IPS DF 4.7 (cell line): ENCODE results near the gene IL15RA.
A peak's percentile ranks its signal among the peaks of the same experiment; 100 is the strongest.
"Not testable (repeated sequence)": the region's sequence is repeated elsewhere in the genome, so short reads cannot be mapped to it uniquely, and the experiment has no call there.

Source experiments
- DNase-seq: peaks from one replicate; pipeline ENCODE4 v3.0.0-alpha.2; 2013; ENCODE audit warnings: low spot score; ENCODE audit errors: extremely low read depth

Gene IL15RA

DNA sequence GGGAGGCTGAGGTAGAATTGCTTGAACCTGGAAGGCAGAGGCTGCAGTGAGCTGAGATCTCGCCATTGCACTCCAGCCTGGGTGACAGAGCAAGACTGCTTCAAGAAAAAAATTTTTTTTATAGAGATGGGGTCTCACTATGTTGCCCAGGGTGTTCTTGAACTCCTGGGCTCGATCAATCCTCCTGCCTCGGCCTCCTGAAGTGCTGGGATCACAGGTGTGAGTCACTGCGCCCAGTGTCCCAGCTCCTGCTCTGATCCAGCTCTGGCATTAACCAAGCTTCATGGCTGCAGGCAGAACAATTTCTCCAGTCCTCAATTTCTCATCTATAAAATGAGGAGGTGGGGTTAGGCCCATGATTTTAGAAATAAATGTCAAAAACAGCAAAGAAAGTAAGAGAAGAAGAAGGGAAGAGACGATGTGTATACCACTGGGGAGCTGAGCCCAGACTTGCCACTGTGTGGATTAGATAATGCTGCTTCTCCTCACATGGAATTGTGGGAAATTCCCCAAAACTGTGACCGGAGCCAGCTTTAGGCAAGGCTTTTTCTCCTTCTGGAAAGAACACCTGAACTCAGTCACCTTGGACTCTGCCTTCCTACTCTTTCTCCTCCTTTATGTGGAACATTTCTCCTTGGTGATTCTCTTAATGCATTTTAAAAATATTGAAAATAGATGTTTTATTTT is 25.5 kb downstream of the IL15RA start:
- no peak for DNase-seq

DNA sequence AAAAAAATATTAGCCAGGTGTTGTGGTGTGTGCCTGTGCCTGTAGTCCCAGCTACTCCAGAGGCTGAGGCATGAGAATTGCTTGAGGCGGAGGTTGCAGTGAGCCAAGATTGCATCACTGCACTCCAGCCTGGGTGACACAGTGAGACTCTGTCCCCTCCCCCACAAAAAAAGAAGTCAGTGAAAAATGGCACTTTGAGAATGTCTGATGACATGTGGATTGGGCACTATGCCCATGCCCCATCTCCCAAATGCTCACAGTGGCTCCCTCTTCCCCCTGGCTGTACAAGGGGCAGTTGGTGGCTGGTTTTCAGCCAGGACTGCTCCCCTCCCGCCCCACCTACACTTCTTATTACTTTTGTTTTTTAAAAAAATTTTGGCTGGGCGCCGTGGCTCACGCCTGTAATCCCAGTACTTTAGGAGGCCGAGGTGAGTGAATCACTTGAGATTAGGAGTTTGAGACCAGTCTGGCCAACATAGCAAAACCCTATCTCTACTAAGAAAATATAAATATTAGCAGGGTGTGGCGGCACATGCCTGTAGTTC is 26.1 kb downstream of the IL15RA start:
- DNase-seq = no peak

DNA sequence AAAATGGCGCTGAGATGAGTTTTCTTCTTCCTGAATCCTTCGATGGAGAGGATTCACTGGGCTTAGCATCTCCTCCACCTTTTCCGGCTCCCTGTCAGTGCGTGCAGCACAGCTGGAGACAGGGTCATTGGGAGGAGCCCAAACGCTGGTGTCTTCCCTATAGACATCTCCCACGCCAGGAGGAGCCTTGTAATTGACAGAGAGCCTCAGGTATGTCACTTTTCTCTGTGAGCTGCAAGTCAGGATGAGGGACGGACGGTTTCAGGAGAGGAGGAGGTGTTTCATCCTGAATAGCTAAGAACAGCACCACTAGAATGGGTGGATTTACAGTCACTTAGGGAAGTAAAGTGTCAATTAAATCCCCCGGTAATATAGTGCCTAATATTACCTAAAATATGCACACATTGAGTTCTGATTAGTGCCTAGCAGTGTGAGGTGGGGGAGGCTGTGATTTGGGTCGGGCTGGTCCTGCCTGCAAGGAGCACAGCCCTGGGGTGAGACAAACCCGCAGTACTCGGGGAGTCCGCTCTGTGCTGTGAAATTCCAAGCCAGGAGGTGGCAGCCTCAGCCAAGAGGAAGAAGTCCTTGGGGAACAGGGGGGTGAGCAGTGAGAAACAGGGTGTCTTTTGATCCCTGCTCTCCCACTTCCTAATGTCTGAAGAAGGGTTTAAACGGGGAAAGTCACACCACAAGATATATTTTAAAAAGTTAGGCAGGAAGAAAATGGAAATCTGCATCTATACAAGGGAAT is 28.2 kb downstream of the IL15RA start:
- DNase-seq = peak; percentile 33

DNA sequence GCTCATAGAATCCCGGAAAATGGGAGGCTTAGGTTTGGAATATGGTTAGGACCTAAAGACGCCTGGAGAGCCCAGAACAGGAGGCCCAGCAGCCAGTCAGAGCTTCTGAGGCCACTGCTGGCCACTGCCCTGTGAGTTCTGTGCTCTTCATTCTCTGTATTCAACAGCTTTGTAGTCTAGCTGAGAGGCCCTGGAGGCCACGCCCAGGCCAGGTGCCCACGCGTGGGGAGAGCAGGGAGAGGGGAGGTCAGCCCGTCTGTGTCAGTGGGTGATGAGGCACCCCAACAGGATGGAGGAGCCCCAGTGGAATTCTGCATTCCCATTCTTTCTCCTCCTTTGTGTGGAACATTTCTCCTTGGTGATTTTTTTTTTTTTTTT is 29.1 kb downstream of the IL15RA start:
- no peak for DNase-seq

DNA sequence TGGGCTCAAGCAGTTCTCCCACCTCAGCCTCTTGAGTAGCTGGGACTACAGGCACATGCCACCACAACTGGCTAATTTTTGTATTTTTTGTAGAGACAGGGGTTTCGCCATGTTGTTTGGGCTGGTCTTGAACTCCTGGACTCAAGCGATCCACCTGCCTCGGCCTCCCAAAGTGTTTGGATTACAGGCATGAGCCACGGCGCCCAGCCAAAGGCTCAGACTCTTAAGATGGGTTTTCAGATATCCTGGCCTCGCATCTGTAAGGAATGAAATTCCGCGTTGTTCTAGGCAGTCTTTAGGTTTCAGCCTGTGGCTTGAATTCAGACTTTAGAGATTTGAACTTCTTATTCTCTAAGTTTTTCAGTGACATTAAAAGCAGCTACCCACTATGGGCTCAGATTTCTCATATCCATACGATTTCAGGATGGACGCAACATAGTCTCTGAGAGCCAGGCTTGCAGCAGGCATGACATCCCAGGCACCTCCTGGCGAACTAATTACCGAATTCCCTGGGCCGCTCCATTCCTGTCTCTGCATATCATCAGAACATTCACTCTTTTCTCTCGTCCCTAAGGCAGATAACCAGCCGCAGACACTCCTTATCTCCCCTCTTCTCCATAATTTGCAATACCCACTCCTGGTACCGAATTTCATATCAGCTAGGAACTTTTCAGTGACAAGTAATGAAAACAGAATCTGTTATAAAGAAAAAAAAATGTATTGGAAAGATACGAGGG is 29.7 kb downstream of the IL15RA start:
- no peak for DNase-seq

DNA sequence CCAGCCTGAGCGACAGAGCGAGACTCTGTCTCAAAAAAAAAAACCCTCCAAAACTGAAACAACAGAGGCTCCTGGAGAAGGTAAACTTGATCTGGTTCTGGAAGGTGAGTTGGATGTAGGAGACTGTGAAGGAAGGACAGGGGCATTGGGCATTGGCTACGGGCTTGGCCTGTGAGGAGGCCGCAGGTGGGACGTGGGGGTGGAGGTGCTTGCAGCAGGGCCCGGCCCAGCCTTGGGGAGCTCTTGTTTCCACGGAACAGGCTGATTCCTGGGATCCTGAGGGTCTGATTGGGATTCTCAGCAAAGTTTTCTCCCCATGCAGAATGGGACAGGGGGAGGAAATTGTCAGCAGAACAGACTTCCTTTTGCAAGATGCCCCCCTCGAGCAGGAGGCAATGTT is 30.6 kb downstream of the IL15RA start:
- DNase-seq = no peak

DNA sequence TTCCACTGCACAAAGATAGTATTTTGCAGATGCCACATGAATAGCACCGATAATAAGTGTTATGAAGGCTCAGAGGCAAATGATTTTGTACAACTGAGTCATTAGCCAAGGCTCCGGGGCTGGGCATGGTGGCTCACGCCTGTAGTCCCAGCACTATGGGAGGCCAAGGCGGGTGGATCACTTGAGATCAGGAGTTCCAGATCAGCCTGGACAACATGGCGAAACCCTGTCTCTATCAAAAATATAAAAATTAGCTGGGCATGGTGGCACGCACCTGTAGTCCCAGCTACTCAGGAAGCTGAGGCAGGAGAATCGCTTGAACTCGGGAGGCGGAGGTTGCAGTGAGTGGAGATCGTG is 30.9 kb downstream of the IL15RA start:
- not testable (repeated sequence) for DNase-seq

DNA sequence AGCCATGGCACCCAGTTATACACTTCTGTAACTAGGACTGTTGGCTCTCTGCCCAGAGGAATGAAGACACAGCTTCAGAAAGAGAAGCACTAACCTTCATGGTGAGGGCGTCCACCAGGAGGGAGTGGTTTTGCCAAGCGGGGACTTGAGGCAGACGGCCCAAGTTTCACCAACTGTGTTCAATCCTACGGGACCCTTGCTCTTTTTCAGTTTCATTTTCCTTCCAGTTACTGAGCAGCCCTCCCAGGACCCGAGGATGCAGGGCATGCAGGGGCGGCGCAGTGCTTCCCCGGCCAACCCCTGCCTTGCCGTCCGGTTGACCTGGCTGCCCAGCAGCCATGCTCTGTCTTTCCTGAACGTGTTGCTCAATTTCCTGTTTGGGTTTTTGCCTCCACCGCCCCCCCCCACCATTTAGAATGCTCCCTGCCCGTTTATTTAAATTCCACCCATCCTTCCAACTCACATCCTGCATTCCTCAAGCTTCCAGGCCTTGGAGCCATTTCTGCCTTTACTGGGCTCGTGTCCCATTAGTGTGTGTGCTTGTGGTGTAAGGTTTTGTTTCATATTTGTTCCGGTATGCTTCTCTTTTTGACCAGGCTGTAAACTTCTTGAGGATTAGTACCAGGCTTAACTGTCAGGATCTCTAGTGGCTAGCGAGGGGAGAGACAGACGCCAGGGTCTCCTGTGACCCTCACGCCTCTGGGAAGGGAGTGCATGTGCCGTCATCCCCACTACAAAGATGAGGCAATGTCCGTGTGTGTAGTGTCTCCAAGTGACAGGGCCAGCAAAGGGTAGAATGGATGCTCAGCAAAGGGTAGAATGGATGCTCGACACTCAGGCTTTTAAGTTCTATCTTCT is 31.6 kb downstream of the IL15RA start:
- DNase-seq = no peak

DNA sequence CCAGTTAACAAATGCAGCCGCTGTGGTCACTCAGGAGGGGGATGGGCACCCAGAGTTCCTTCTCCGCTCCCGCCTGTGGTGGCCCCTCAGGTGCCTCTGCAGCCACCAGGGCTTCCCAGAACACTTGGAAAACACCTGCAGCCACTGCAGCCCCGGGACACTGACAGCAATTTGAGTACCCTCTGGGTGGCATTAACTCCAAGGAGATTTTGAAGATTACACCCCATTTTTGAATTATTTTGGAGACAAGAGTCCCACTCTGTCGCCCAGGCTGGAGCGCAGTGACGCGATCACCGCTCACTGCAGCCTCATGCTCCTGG is 32.2 kb downstream of the IL15RA start:
- no peak for DNase-seq

DNA sequence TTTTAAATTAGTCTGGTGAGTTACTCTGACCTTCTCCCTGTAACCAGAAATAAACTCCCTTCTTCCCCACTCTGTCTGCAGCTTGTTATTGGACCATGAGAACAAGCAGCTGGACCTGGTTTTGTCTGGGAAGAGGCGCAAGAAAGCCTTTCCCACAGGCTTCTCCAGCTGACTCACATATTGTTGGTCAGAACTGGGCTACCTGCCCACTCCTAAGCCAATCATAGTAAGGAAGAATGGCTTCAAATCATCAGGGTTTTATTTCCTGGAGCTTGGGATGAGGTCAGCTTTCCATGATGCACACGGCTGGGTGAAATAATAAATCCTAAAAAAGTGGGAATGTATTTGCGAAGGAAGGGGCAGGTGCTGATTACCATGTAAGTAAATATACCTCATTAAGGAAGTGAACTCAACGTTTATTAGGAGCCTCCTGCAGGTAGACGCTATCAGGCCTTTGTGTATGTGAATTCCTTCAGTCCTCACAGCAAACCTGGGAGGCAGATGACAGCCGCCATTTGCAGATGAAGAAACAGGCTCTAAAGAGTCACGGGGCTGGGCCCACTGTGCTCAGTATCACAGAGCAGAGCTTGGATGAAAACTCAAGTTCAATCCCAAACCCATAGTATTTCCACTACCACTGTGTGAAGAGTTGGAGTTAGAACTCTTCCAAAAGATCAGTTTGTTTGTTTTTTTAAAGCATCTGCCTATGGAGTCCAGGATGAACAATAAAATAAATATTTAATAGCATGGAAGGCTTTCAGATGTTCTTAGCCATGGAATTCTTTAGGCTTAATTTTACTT is 32.8 kb downstream of the IL15RA start:
- DNase-seq = no peak

DNA sequence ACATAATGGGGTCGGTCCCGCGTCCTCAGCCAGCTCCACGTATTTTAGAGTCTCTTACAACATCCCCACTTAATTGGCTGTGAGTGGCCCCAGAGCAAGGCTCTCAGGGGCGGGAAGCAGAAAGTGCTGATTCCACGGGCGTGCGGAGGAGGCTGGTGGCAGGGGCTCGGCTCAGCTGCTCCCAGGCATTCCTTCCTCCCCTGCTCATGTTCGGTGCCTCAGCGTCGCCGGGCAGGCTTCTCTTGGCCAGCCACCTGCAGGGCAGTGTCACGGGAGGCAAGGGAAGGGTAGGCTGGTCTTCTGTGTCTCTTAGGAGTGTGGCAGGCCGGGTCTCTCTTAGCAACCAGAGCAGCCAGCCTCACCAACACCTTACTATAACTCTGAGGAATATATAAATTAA is 33.8 kb downstream of the IL15RA start:
- DNase-seq = no peak

DNA sequence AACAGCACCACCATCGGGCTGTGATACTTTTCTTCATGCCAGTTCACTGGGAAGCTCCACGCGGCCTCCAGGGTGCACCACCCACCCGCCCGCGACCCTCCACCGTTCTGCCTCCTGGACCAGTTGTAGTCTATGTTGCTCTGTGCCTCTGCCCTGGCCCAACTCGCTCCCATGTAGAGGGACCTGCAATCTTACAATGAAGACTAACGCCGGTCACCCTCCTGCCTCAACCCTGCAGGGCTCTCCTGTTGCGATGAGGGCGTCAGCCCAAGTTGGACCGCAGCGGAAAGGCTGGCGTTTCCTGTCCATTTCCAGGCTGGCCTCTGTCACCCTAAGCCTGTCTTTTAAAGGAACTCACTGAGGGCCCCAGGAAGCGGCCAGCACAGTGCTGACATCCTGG is 34.9 kb downstream of the IL15RA start:
- no peak for DNase-seq

DNA sequence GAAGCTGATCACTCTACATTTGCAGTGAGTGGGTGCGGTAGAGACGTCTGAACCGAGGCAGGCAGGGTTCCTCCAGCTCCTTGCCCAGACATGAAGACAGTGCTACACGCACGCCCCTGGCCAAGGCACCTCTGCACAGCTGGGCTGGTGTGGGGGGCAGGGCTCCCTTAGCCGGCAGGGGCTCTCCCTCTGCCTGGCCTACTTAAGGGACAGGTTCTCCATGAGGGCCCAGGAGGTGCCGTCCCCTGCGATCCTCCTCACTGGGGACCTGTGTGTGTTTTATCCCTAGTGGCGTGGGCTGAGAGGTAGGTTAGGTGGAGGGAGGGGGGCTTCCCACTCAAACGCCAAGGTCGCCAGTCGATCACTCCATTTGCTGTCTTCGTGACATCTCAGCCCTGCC is 35.3 kb downstream of the IL15RA start:
- DNase-seq = no peak

DNA sequence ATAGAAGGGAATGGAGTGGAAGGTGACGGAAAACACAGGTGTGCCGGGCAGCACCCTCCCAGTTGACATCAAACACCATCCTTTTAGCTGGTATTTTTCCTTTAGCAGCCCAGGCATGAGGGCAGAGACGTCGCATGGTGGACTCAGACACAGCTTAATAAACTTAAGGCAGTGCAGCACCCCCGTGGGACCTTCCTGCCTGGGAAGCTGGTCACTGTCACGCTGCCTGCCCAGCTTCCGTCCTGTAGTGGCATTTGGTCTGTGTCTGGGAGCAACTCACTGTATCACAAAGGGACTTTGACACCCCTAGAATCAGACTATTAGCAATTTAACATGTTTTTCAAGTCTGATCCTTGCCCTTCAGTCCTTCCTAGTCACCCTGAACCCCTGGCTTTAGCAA is 35.8 kb downstream of the IL15RA start:
- no peak for DNase-seq

DNA sequence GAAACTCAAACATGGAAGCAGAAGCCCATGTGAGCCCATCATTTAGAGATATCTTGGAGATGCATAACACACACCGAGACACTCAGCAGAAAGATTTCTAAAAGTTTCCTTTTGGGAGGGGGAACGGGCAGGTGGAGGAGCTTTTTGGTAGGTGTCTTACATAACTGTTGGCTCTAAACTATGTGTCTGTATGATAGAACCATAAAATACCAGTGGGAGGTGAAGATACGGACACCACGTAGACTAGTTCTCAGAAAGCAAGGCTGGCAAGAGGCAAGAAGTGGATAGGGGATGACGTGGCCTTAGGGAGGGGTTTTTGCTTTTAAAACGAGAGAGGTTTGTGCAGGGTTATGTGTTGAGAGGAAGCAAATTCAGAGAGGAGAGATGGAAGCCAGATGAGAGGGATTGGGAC is 36.5 kb downstream of the IL15RA start:
- no peak for DNase-seq

DNA sequence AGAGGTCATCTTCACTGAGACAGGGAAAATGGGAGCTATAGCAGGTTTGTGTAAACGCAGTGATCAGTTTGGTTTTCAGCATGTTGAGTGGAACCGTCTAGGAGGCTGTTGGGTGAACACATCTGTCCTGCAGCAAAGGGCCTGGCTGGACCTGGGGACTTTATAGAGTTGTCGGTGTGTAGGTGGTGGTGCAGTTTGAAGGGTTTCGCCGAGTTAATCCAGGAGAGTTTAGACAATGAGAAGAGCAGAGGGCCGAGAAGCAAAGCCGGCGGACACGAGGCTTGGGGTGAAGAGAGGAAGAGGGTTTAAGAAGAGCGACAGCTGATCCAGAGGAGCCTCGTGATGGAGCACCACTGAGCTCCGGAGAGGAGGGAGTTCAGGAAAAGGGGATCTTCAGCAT is 39.1 kb downstream of the IL15RA start:
- DNase-seq = no peak

DNA sequence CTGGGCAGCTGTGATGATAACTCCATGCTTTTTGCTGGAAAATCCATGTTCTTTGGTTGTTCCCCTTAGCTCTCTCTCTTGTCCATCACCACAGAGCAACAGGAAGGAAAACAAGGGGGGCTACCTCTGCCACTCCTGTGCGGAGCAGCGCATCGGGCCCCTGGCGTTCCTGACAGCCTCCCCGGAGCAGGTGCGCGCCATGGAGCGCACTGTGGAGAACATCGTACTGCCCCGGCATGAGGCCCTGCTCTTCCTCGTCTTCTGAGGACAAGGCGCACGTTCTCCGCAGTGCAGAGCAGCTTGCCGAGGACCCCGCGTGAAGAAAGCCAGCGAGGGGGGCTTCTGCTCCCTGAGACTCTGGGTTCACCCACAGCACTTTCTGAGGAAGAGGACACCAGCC is 40.3 kb downstream of the IL15RA start:
- no peak for DNase-seq

DNA sequence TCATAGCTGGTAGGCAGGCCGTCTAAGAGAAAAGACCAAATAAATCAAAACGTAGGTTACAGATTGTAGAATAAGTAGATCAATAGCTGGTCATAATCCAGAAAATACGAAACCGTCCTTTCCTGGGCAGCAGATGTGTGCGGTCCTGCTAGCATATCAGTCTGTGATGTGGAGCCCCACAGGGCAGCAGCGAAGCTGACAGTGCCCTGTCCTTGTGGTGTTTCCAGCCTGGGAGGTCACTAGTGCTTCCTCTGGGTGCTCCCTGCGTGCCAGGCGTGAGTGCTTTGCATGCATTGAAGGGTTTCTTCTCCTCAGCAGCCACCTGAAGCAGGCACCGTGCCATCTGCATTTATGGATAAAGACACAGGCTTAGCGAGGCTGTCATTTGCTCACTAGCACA is 41.7 kb downstream of the IL15RA start:
- DNase-seq = no peak

DNA sequence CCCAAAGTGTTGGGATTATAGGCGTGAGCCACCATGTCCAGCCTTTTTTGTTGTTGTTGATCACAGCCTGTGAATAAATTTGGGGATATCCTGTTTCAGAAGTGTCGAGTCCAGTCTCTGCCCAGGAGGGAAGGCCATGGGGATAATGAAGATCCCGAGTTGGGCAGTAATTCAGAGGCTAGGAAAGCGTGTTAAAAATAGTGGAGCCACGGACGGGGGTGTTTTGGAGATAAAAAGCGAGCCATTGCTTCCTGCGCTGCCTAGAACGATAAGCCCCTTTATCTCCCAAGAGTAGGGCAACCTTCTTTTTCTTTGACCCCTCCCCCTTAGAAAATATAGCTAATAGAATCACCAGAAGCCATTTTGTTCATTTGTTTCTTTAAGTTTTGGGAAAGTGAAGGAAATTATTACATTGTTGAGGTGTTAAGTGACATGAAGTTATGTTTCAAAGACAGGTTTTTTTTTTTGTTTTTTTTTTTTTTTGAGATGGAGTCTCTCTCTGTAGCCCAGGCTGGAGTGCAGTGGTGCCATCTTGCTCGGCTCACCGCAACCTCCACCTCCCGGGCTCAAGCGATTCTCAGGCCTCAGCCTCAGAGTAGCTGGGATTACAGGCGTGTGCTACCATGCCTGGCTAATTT is 43.3 kb downstream of the IL15RA start:
- no peak for DNase-seq

DNA sequence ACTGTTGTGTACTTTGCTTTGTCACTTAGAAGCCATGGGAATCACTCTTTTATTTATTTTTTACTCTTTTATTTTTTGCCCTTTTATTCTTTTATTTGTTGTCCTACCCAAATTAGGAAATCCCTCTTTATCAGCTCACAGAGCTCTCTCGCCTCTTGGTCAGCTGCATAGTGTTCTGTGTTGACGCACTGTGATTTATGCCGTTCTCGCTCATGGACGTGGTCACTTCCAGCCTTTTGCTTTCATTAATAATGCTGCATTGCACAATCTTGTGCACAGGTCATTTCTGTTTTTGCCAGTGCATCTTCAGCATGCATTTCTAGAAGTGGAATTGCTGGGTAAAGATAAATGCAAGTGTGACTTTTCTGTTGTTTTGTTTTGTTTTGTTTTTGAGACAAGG is 45.0 kb downstream of the IL15RA start:
- no peak for DNase-seq
